Dorsolateral prefrontal cortex (tissue), 118 donors: Measurements from ENCODE around the gene KIF17. TPM values are rescaled to one million over a fixed set of nuclear protein-coding genes. Genes with fewer than 3 reads are reported as not detected.

ENCODE experiments used
- total RNA-seq, 120 experiments: library from RNA; stranded (reverse); gene quantifications; one replicate each; pipeline versions ENCODE4 v1.2.3 to v1.2.4, GENCODE V29; 2022

KIF17 gene
- total RNA-seq, 120 experiments from 2014 or later = 7.7 to 49.6 (median 27.0) TPM

Other genes starting within 250 kb of the KIF17 start
- gene CAMK2N1, start 231.8 kb downstream of the KIF17 start, total RNA-seq = 100 to 1,000 TPM; 248 to 798 (median 441) TPM
- gene MUL1, start 209.9 kb downstream of the KIF17 start, total RNA-seq = 10 to 100 TPM; 16.4 to 29.4 (median 23.6) TPM
- gene FAM43B, start 165.4 kb downstream of the KIF17 start, total RNA-seq = 10 to 100 TPM in 95 of 120 experiments, 1 to 10 TPM in 25; 6.2 to 32.7 (median 12.3) TPM
- gene CDA, start 128.9 kb downstream of the KIF17 start, total RNA-seq = 10 to 100 TPM in 1 of 120 experiments, 1 to 10 TPM in 102, under 1 TPM in 12, not detected in 5; 0.49 to 10.9 (median 2.5) TPM
- gene PINK1, start 84.5 kb downstream of the KIF17 start, total RNA-seq = 100 to 1,000 TPM; 159 to 357 (median 261) TPM
- 10 to 100 TPM; 45.1 to 81.9 (median 60.6) TPM for gene DDOST, start 56.6 kb downstream of the KIF17 start, total RNA-seq
- 10 to 100 TPM; 13.1 to 89.0 (median 52.6) TPM for gene SH2D5, start 14.7 kb upstream of the KIF17 start, total RNA-seq
- 100 to 1,000 TPM; 230 to 550 (median 304) TPM for gene HP1BP3, start 69.3 kb upstream of the KIF17 start, total RNA-seq